ENCODE data around the gene GLT1D1.

DNA sequence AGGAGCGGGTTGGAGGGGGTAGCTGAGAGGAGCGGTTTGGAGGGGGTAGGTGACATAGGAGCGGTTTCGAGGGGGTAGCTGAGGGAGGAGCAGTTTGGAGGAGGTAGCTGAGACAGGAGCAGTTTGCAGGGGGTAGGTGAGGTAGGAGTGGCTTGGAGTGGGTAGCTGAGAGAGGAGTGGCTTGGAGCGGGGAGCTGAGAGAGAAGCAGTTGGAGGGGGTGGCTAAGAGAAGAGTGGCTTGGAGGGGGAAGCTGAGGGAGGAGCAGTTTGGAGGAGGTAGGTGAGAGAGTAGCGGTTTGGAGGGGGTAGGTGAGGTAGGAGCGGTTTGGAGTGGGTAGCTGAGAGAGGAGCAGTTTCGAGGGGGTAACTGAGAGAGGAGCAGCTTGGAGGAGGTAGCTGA, 152.1 kb downstream of the GLT1D1 start:
- TF ChIP-seq, protein P1, sequence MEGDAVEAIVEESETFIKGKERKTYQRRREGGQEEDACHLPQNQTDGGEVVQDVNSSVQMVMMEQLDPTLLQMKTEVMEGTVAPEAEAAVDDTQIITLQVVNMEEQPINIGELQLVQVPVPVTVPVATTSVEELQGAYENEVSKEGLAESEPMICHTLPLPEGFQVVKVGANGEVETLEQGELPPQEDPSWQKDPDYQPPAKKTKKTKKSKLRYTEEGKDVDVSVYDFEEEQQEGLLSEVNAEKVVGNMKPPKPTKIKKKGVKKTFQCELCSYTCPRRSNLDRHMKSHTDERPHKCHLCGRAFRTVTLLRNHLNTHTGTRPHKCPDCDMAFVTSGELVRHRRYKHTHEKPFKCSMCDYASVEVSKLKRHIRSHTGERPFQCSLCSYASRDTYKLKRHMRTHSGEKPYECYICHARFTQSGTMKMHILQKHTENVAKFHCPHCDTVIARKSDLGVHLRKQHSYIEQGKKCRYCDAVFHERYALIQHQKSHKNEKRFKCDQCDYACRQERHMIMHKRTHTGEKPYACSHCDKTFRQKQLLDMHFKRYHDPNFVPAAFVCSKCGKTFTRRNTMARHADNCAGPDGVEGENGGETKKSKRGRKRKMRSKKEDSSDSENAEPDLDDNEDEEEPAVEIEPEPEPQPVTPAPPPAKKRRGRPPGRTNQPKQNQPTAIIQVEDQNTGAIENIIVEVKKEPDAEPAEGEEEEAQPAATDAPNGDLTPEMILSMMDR (IDR thresholded peaks at IDR 0.05 in 4 of 5, conservative IDR thresholded peaks at IDR 0.05 in 1 of 5): no peak
- no peak for TF ChIP-seq POLR2A (IDR thresholded peaks at IDR 0.05)

All from gastrocnemius medialis (tissue), 4 donors.